AG04450 (cell line): Measurements from ENCODE around the gene TXNDC17. TPM values are rescaled to one million over a fixed set of nuclear protein-coding genes. Genes with fewer than 3 reads are reported as not detected.

Source experiments
- CTCF ChIA-PET: fragments of 300-600, 350-600 bp; formaldehyde crosslinking; extraction: SDS; loops from one replicate; lab custom pipeline; 2022; ENCODE audit warnings: antibody characterized with exemption, inconsistent platforms; lab: Charles Lee
- POLR2A ChIA-PET: fragments of 350-600 bp; formaldehyde crosslinking; extraction: SDS; loops from one replicate; lab custom pipeline; 2021; ENCODE audit warnings: antibody characterized with exemption, inconsistent platforms; lab: Yijun Ruan, JAX
- DNase-seq: peaks from one replicate; pipeline ENCODE4 v3.0.0-alpha.2; 2011; ENCODE audit warnings: low read depth, low spot score
- H3K27ac ChIP-seq: one replicate; pipeline ENCODE4 v1.5.1; 2012; ENCODE audit warnings: low read depth, low read length, control low read depth
- H3K27me3 ChIP-seq: one replicate; pipeline ENCODE4 v1.6.0; 2012; ENCODE audit warnings: low read length; ENCODE audit not compliant: control insufficient read depth, insufficient read depth
- H3K4me3 ChIP-seq: 2 replicates; pipeline ENCODE4 v1.5.1; 2011; ENCODE audit warnings: mild to moderate bottlenecking, low read depth, low read length, control low read depth
- H3K9me3 ChIP-seq: 2 replicates; pipeline ENCODE4 v1.5.1; 2012; ENCODE audit warnings: low read length; ENCODE audit not compliant: control insufficient read depth, insufficient read depth
- CTCF ChIP-seq: IDR thresholded peaks from 2 replicates; pipeline ENCODE4 v1.5.1; 2011; ENCODE audit warnings: low read depth, low read length, control low read depth, inconsistent platforms
- polyA plus RNA-seq: library from polyadenylated mRNA; depleted of rRNA; stranded (reverse); fragments of >200 nt; gene quantifications from 2 replicates; pipeline ENCODE4 v1.2.3, GENCODE V29; 2011

Gene TXNDC17
- polyA plus RNA-seq, 1 experiment, result 320 TPM

- Histone ChIP-seq H3K27ac (no peak overlapping the region), H3K4me3 (no peak overlapping the region), H3K27me3 (no peaks in the 10 kb centered on the region), H3K9me3 (no peaks in the 10 kb centered on the region)
- ChIA-PET POLR2A (no interaction called here), CTCF (no interaction called here)
- no peak for TF ChIP-seq CTCF
- DNase-seq, result no peak
Observed at GRCh38 chr17:6633263-6633662, 7.6 kb upstream of the TXNDC17 start.

- ChIA-PET POLR2A (no interaction called here), CTCF (no interaction called here)
- no peak for DNase-seq
- no peaks in the 10 kb centered on the region for H3K27me3 ChIP-seq
- no peak for TF ChIP-seq CTCF
- H3K4me3 ChIP-seq, result no peak overlapping the region
- H3K27ac ChIP-seq, result no peak overlapping the region
- H3K9me3 ChIP-seq, result no peaks in the 10 kb centered on the region; the same call in 1 of the 2 replicates
Observed at GRCh38 chr17:6636105-6636504, 4.8 kb upstream of the TXNDC17 start.

- DNase-seq, result no peak
- H3K4me3 ChIP-seq, result no peak overlapping the region
- ChIA-PET CTCF (interaction anchor here (1.5 kb wide), 1 partner anchor 164 kb away, joined by 4 read pairs; no protein-coding TSS in a partner anchor), POLR2A (no interaction called here)
- no peak overlapping the region for H3K27ac ChIP-seq
- no peak for TF ChIP-seq CTCF
- no peaks in the 10 kb centered on the region; the same call in 1 of the 2 replicates for H3K9me3 ChIP-seq
- no peaks in the 10 kb centered on the region for H3K27me3 ChIP-seq
Observed at GRCh38 chr17:6636616-6637457, 4.0 kb upstream of the TXNDC17 start.

GRCh38 chr17:6637458-6637840 lies 3.4 kb upstream of the TXNDC17 start:
- H3K27ac ChIP-seq, result no peak overlapping the region
- no peak for TF ChIP-seq CTCF
- H3K27me3 ChIP-seq, result no peaks in the 10 kb centered on the region
- ChIA-PET POLR2A (no interaction called here), CTCF (interaction anchor here (1.5 kb wide), 1 partner anchor 165 kb away, joined by 4 read pairs; no protein-coding TSS in a partner anchor)
- no peaks in the 10 kb centered on the region; the same call in 1 of the 2 replicates for H3K9me3 ChIP-seq
- no peak overlapping the region for H3K4me3 ChIP-seq
- DNase-seq, result no peak
